ENCODE measurements around the gene TBC1D7.

- TF ChIP-seq FOXM1 (IDR thresholded peaks at IDR 0.05; ENCODE audit: borderline replicate concordance) (no peak), FOXK2 (IDR thresholded peaks at IDR 0.05) (no peak), ELF4 (IDR thresholded peaks at IDR 0.05) (no peak), CTBP1 (IDR thresholded peaks at IDR 0.05; ENCODE audit: borderline replicate concordance) (no peak), SP1 (IDR thresholded peaks at IDR 0.05) (no peak), FOXA1 (IDR thresholded peaks at IDR 0.05) (no peak), SUZ12 (IDR thresholded peaks at IDR 0.05) (no peak)
These were observed 67.5 kb downstream of the TBC1D7 start for GRCh38 chr6:13260831-13261230.
